ENCODE data around the gene ITIH3.
A peak's percentile ranks its signal among the peaks of the same experiment; 100 is the strongest.

ITIH3 gene

GRCh38 chr3:52838561-52839267 lies 44.1 kb downstream of the ITIH3 start:
- H3K9me3 Mint-ChIP-seq: no peaks in the 10 kb centered on the region
- H3K36me3 Mint-ChIP-seq (ENCODE audit: low read depth): peaks cover 15% of the 10 kb centered on the region
- no peak overlapping the region for H3K27ac Mint-ChIP-seq
- peaks cover 35% of the 10 kb centered on the region for H3K4me1 Mint-ChIP-seq (ENCODE audit: low read depth)
- no peak overlapping the region for H3K4me3 Mint-ChIP-seq
- no peaks in the 10 kb centered on the region for H3K27me3 Mint-ChIP-seq (ENCODE audit: low read depth)

DNA sequence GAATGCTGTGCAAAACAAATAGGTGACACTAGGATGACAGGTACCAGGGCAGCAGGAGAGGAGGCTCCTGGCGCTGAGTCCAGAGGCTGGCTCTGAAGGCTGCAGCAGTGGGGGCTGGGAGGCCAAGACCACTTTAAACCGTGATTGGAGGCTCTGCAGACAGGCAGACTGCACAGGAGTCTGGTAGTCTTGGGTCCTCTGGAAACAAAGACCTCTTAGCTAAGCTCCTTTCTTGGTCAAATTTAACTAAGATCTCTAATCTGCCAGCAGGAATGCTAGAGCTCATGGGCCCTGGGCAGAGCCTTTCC lies 44.6 kb downstream of the ITIH3 start:
- Mint-ChIP-seq H3K9me3 (no peaks in the 10 kb centered on the region), H3K36me3 (ENCODE audit: low read depth) (peaks cover 16% of the 10 kb centered on the region), H3K27me3 (ENCODE audit: low read depth) (no peaks in the 10 kb centered on the region), H3K4me3 (no peak overlapping the region), H3K4me1 (ENCODE audit: low read depth) (peaks cover 35% of the 10 kb centered on the region), H3K27ac (peak overlapping the region; percentile 31)

GRCh38 chr3:52839892-52840545 lies 45.4 kb downstream of the ITIH3 start:
- Mint-ChIP-seq H3K4me1 (ENCODE audit: low read depth) (peaks cover 36% of the 10 kb centered on the region), H3K9me3 (no peaks in the 10 kb centered on the region), H3K27ac (no peak overlapping the region), H3K36me3 (ENCODE audit: low read depth) (peaks cover 17% of the 10 kb centered on the region), H3K4me3 (no peak overlapping the region), H3K27me3 (ENCODE audit: low read depth) (no peaks in the 10 kb centered on the region)

DNA sequence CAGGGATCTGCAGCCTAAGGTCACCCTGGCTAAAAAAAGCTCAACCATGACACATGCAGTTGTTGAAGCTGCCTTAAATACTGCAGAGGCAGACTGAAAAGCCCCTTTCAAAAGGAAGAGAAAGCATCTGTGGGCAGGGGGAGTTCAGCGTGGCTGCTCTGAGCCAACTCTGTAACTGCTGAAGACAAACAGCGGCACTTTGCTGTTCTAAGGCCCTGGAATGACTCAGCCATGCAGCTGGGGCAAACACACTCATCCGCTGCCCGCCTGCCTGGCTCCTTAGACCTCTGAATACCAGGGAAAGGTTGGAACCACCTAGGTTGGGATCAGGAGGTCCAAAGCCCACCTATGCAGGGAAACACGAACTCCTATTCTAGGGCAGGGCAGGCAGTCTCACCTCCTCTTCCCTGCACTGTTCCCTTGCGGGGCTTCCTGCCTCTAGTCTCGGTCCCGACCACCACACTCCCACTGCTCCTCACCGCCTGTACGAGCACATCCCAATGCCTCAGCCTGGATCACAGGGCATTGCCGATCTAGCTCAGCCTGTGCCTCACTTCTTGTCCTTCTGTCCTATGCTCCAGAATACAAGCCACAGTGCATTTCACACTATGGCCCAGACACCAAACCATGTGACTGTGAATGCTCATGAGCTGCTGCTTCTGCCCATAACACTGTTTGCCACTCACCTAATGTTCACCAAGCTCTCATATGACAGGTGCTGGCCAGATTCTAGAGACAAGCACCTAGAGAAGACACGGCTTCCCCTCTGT lies 46.8 kb downstream of the ITIH3 start:
- H3K9me3 Mint-ChIP-seq: no peaks in the 10 kb centered on the region
- H3K36me3 Mint-ChIP-seq (ENCODE audit: low read depth): peaks cover 16% of the 10 kb centered on the region
- no peak overlapping the region for H3K4me3 Mint-ChIP-seq
- no peaks in the 10 kb centered on the region for H3K27me3 Mint-ChIP-seq (ENCODE audit: low read depth)
- no peak overlapping the region for H3K27ac Mint-ChIP-seq
- peaks cover 35% of the 10 kb centered on the region for H3K4me1 Mint-ChIP-seq (ENCODE audit: low read depth)

DNA sequence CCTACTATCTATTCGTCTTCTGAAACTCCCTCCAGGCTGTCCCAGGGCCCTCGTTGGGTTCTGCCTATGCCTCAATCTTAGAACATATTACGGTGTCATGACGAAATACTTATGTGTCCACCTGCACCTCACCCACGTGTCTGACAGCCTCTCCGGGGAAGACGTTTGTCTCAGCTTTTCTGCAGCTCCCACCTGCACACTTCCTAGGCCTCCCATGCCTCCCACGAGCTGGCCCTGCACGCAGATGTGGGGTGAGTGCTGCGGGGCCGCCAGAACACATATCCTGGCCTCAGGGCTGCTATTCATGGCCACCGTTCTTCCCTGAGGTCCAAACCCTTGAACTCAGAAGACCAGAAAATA lies 47.4 kb downstream of the ITIH3 start:
- Mint-ChIP-seq H3K36me3 (ENCODE audit: low read depth) (peaks cover 16% of the 10 kb centered on the region), H3K9me3 (no peaks in the 10 kb centered on the region), H3K4me3 (no peak overlapping the region), H3K27me3 (ENCODE audit: low read depth) (no peaks in the 10 kb centered on the region), H3K4me1 (ENCODE audit: low read depth) (peaks cover 30% of the 10 kb centered on the region), H3K27ac (no peak overlapping the region)

GRCh38 chr3:52842424-52842823 lies 47.8 kb downstream of the ITIH3 start:
- H3K4me3 Mint-ChIP-seq: no peak overlapping the region
- H3K9me3 Mint-ChIP-seq: no peaks in the 10 kb centered on the region
- H3K36me3 Mint-ChIP-seq (ENCODE audit: low read depth): peaks cover 16% of the 10 kb centered on the region
- H3K27ac Mint-ChIP-seq: no peak overlapping the region
- no peaks in the 10 kb centered on the region for H3K27me3 Mint-ChIP-seq (ENCODE audit: low read depth)
- peaks cover 30% of the 10 kb centered on the region for H3K4me1 Mint-ChIP-seq (ENCODE audit: low read depth)

DNA sequence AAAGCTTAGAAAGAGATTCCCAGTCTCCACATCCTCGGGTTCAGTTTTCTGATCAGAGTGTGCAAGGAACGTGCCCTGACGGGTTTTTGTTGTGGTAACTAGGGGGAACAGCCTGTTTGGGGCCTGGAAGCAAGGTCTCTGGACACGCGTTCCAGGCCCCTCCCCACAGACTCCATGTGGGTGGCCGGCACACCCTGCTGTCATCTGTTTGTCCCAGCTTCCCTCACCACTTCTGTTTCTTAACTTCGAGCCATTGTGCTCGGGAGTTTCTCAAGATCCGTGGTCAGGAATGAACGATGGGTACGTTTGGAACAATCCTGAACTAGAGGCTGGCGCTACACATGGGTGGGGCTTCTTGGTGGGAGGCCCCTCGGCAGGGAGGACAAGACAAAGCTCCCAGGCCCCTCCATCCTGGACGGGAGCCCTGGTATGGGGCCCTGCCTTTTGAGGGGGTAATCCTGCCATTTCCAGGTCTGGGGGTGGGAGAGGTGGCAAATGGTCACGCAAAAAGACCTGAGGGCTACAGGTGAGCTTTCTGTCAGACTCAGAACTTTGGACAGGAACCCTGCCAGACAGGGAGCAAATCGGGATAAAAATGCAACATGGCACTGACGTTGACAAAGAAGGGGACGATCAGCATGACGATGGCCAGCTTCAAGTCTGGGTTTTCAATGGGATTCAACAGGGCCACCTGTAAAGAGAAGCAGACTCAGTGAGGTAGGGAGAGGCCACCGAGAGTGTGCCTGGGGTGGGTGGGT lies 48.7 kb downstream of the ITIH3 start:
- Mint-ChIP-seq H3K27ac (no peak overlapping the region), H3K9me3 (no peaks in the 10 kb centered on the region), H3K36me3 (ENCODE audit: low read depth) (peaks cover 19% of the 10 kb centered on the region), H3K4me3 (no peak overlapping the region), H3K4me1 (ENCODE audit: low read depth) (peaks cover 21% of the 10 kb centered on the region), H3K27me3 (ENCODE audit: low read depth) (no peaks in the 10 kb centered on the region)

- Mint-ChIP-seq H3K4me1 (ENCODE audit: low read depth) (peaks cover 15% of the 10 kb centered on the region), H3K27ac (no peak overlapping the region), H3K9me3 (no peaks in the 10 kb centered on the region), H3K4me3 (no peak overlapping the region), H3K27me3 (ENCODE audit: low read depth) (no peaks in the 10 kb centered on the region), H3K36me3 (ENCODE audit: low read depth) (peaks cover 18% of the 10 kb centered on the region)
These were observed 49.3 kb downstream of the ITIH3 start for GRCh38 chr3:52843881-52844280.

- Mint-ChIP-seq H3K4me1 (ENCODE audit: low read depth) (peaks cover 11% of the 10 kb centered on the region), H3K27me3 (ENCODE audit: low read depth) (no peaks in the 10 kb centered on the region), H3K9me3 (no peaks in the 10 kb centered on the region), H3K4me3 (no peak overlapping the region), H3K36me3 (ENCODE audit: low read depth) (peaks cover 18% of the 10 kb centered on the region), H3K27ac (peak overlapping the region; percentile 67)
These were observed 49.8 kb downstream of the ITIH3 start for GRCh38 chr3:52844290-52844975.

- Mint-ChIP-seq H3K27ac (no peak overlapping the region), H3K9me3 (no peaks in the 10 kb centered on the region), H3K4me3 (no peak overlapping the region), H3K4me1 (ENCODE audit: low read depth) (peaks cover 3% of the 10 kb centered on the region), H3K36me3 (ENCODE audit: low read depth) (peaks cover 13% of the 10 kb centered on the region), H3K27me3 (ENCODE audit: low read depth) (no peaks in the 10 kb centered on the region)
These were observed 50.6 kb downstream of the ITIH3 start for GRCh38 chr3:52845157-52845556.

GRCh38 chr3:52845691-52846431 lies 51.3 kb downstream of the ITIH3 start:
- no peak overlapping the region for H3K4me3 Mint-ChIP-seq
- no peaks in the 10 kb centered on the region for H3K27me3 Mint-ChIP-seq (ENCODE audit: low read depth)
- no peaks in the 10 kb centered on the region for H3K9me3 Mint-ChIP-seq
- no peak overlapping the region for H3K27ac Mint-ChIP-seq
- peaks cover 12% of the 10 kb centered on the region for H3K36me3 Mint-ChIP-seq (ENCODE audit: low read depth)
- H3K4me1 Mint-ChIP-seq (ENCODE audit: low read depth): peaks cover 3% of the 10 kb centered on the region

GRCh38 chr3:52846432-52846965 lies 51.9 kb downstream of the ITIH3 start:
- Mint-ChIP-seq H3K4me1 (ENCODE audit: low read depth) (peaks cover 2% of the 10 kb centered on the region), H3K27me3 (ENCODE audit: low read depth) (no peaks in the 10 kb centered on the region), H3K9me3 (no peaks in the 10 kb centered on the region), H3K27ac (no peak overlapping the region), H3K36me3 (ENCODE audit: low read depth) (peaks cover 10% of the 10 kb centered on the region), H3K4me3 (no peak overlapping the region)

GRCh38 chr3:52847241-52847640 lies 52.6 kb downstream of the ITIH3 start:
- Mint-ChIP-seq H3K36me3 (ENCODE audit: low read depth) (peaks cover 6% of the 10 kb centered on the region), H3K27ac (no peak overlapping the region), H3K27me3 (ENCODE audit: low read depth) (no peaks in the 10 kb centered on the region), H3K9me3 (no peaks in the 10 kb centered on the region), H3K4me3 (no peak overlapping the region), H3K4me1 (ENCODE audit: low read depth) (peaks cover 1% of the 10 kb centered on the region)

Data from T-helper 1 cell treated with Interleukin-12 subunit alpha and Interleukin-12 subunit beta and Interleukin-4 antibody, amounts not matched to agents 30 μg/mL and 1 μg/mL, for 36 hours (primary cell).